HEK293 (cell line): ENCODE data around the gene BCAT1.

ENCODE experiments used
- CTCF ChIA-PET: fragments of 350-600 bp; formaldehyde crosslinking; extraction: SDS; loops from one replicate; lab custom pipeline; 2021; ENCODE audit warnings: antibody characterized with exemption; lab: Yijun Ruan, JAX
- POLR2A ChIA-PET: fragments of 300-600 bp; formaldehyde crosslinking; extraction: SDS; loops from one replicate; lab custom pipeline; 2020; ENCODE audit warnings: antibody characterized with exemption, inconsistent platforms; lab: Yijun Ruan, JAX
- H3K27ac ChIP-seq: fragments of 200-500 bp; sonication (Bioruptor generic); 2 replicates; pipeline ENCODE4 v1.5.1; 2014; ENCODE audit warnings: low read depth, low read length, control low read depth, inconsistent platforms; ENCODE audit errors: extremely low read depth
- H3K36me3 ChIP-seq, 2 experiments: fragments of 200-500 bp in 1 of 2; sonication (Bioruptor generic) in 1 of 2; 1 replicate in 1 of 2; 2 replicates in 1 of 2; pipeline ENCODE4 v1.5.1; 2014 to 2017; ENCODE audit warnings: inconsistent platforms in 2 of 2, low read length in 2 of 2; ENCODE audit not compliant: control insufficient read depth in 2 of 2, insufficient read depth in 1 of 2
- H3K4me1 ChIP-seq: fragments of 200-500 bp; sonication (Bioruptor generic); 2 replicates; pipeline ENCODE4 v1.5.1; 2014; ENCODE audit warnings: mild to moderate bottlenecking, low read length, inconsistent platforms; ENCODE audit not compliant: control insufficient read depth, insufficient read depth
- H3K4me3 ChIP-seq: 2 replicates; pipeline ENCODE4 v1.5.1; 2011; ENCODE audit warnings: low read depth, mild to moderate bottlenecking, control low read depth, low read length, moderate library complexity
- H3K9me3 ChIP-seq: fragments of 200-500 bp; sonication (Bioruptor generic); 2 replicates; pipeline ENCODE4 v1.5.1; 2014; ENCODE audit warnings: low read depth, low read length, inconsistent platforms; ENCODE audit not compliant: control insufficient read depth, insufficient read depth
- GFI1B ChIP-seq: fragments of 450-650 bp; formaldehyde crosslinking; IDR thresholded peaks from 2 replicates; pipeline ENCODE4 v1.5.1; 2016; ENCODE audit warnings: missing biosample characterization, missing genetic modification characterization
- GLIS1 ChIP-seq: fragments of 450-650 bp; formaldehyde crosslinking; IDR thresholded peaks from 2 replicates; pipeline ENCODE4 v1.5.1; 2016; ENCODE audit warnings: missing biosample characterization, missing genetic modification characterization
- HIC1 ChIP-seq: fragments of 450-650 bp; formaldehyde crosslinking; IDR thresholded peaks from 2 replicates; pipeline ENCODE4 v1.5.1; 2016; ENCODE audit warnings: missing biosample characterization, missing genetic modification characterization
- KLF1 ChIP-seq: fragments of 450-650 bp; formaldehyde crosslinking; IDR thresholded peaks from 2 replicates; pipeline ENCODE4 v1.5.1; 2016; ENCODE audit warnings: missing biosample characterization, missing genetic modification characterization
- KLF17 ChIP-seq: fragments of 450-650 bp; formaldehyde crosslinking; IDR thresholded peaks from 2 replicates; pipeline ENCODE4 v1.5.1; 2016; ENCODE audit warnings: missing biosample characterization, missing genetic modification characterization
- PRDM10 ChIP-seq: fragments of 450-650 bp; formaldehyde crosslinking; IDR thresholded peaks from 2 replicates; pipeline ENCODE4 v1.5.1; 2016; ENCODE audit warnings: missing biosample characterization, missing genetic modification characterization
- SP2 ChIP-seq: fragments of 450-650 bp; formaldehyde crosslinking; IDR thresholded peaks from 2 replicates; pipeline ENCODE4 v1.5.1; 2016; ENCODE audit warnings: missing biosample characterization, missing genetic modification characterization
- ZBTB11 ChIP-seq: fragments of 450-650 bp; formaldehyde crosslinking; conservative IDR thresholded peaks from 2 replicates; pipeline ENCODE4 v1.5.1; 2016; ENCODE audit warnings: low read depth, missing biosample characterization, missing genetic modification characterization
- ZBTB20 ChIP-seq: fragments of 450-650 bp; formaldehyde crosslinking; IDR thresholded peaks from 2 replicates; pipeline ENCODE4 v1.5.1; 2016; ENCODE audit warnings: missing biosample characterization, missing genetic modification characterization
- ZFP41 ChIP-seq: fragments of 450-650 bp; formaldehyde crosslinking; IDR thresholded peaks from 2 replicates; pipeline ENCODE4 v1.5.1; 2016; ENCODE audit warnings: missing biosample characterization, missing genetic modification characterization, borderline replicate concordance
- ZNF114 ChIP-seq: fragments of 450-650 bp; formaldehyde crosslinking; IDR thresholded peaks from 2 replicates; pipeline ENCODE4 v1.5.0; 2017; ENCODE audit warnings: missing biosample characterization, missing genetic modification characterization
- ZNF132 ChIP-seq: fragments of 450-650 bp; formaldehyde crosslinking; IDR thresholded peaks from 2 replicates; pipeline ENCODE4 v1.5.1; 2017; ENCODE audit warnings: missing biosample characterization, missing genetic modification characterization, borderline replicate concordance
- ZNF169 ChIP-seq: fragments of 450-650 bp; formaldehyde crosslinking; IDR thresholded peaks from 2 replicates; pipeline ENCODE4 v1.5.1; 2016; ENCODE audit warnings: missing biosample characterization, missing genetic modification characterization
- ZNF211 ChIP-seq: fragments of 450-650 bp; formaldehyde crosslinking; IDR thresholded peaks from 2 replicates; pipeline ENCODE4 v1.5.1; 2016; ENCODE audit warnings: low read depth, missing biosample characterization, missing genetic modification characterization
- ZNF311 ChIP-seq: fragments of 450-650 bp; formaldehyde crosslinking; IDR thresholded peaks from 2 replicates; pipeline ENCODE4 v1.5.1; 2017; ENCODE audit warnings: missing biosample characterization, missing genetic modification characterization, borderline replicate concordance
- ZNF391 ChIP-seq: fragments of 450-650 bp; formaldehyde crosslinking; IDR thresholded peaks from 2 replicates; pipeline ENCODE4 v1.5.1; 2016; ENCODE audit warnings: low read depth, missing biosample characterization, missing genetic modification characterization, borderline replicate concordance
- ZNF416 ChIP-seq: fragments of 450-650 bp; formaldehyde crosslinking; IDR thresholded peaks from 2 replicates; pipeline ENCODE4 v1.5.1; 2016; ENCODE audit warnings: missing biosample characterization, missing genetic modification characterization
- ZNF501 ChIP-seq: fragments of 450-650 bp; formaldehyde crosslinking; IDR thresholded peaks from 2 replicates; pipeline ENCODE4 v1.5.1; 2016; ENCODE audit warnings: missing biosample characterization, missing genetic modification characterization
- ZNF513 ChIP-seq: fragments of 450-650 bp; IDR thresholded peaks from 2 replicates; pipeline ENCODE4 v1.5.1; 2018; ENCODE audit warnings: missing biosample characterization, missing genetic modification characterization
- ZNF544 ChIP-seq: fragments of 450-650 bp; formaldehyde crosslinking; IDR thresholded peaks from 2 replicates; pipeline ENCODE4 v1.5.0; 2017; ENCODE audit warnings: missing biosample characterization, missing genetic modification characterization
- ZNF596 ChIP-seq: fragments of 450-650 bp; IDR thresholded peaks from 2 replicates; pipeline ENCODE4 v1.5.0; 2018; ENCODE audit warnings: missing biosample characterization, mild to moderate bottlenecking, missing genetic modification characterization, moderate library complexity
- ZNF623 ChIP-seq: fragments of 450-650 bp; formaldehyde crosslinking; IDR thresholded peaks from 2 replicates; pipeline ENCODE4 v1.5.1; 2016; ENCODE audit warnings: missing biosample characterization, missing genetic modification characterization
- ZNF629 ChIP-seq: fragments of 450-650 bp; formaldehyde crosslinking; IDR thresholded peaks from 2 replicates; pipeline ENCODE4 v1.5.1; 2017; ENCODE audit warnings: missing biosample characterization, missing genetic modification characterization
- ZNF701 ChIP-seq: fragments of 450-650 bp; formaldehyde crosslinking; IDR thresholded peaks from 2 replicates; pipeline ENCODE4 v1.5.1; 2016; ENCODE audit warnings: missing biosample characterization, missing genetic modification characterization
- ZNF785 ChIP-seq: fragments of 450-650 bp; formaldehyde crosslinking; IDR thresholded peaks from 2 replicates; pipeline ENCODE4 v1.5.1; 2016; ENCODE audit warnings: missing biosample characterization, missing genetic modification characterization
- ZSCAN16 ChIP-seq: fragments of 450-650 bp; formaldehyde crosslinking; IDR thresholded peaks from 2 replicates; pipeline ENCODE4 v1.5.1; 2016; ENCODE audit warnings: missing biosample characterization, missing genetic modification characterization

BCAT1 gene

GRCh38 chr12:24791622-24792021, 157.3 kb downstream of the BCAT1 start:
- H3K4me3 ChIP-seq = no peak overlapping the region
- H3K4me1 ChIP-seq = no peaks in the 10 kb centered on the region
- CTCF ChIA-PET = interaction anchor here (0.5 kb wide), 1 partner anchor 1657 kb away, joined by 3 read pairs; no protein-coding TSS in a partner anchor
- POLR2A ChIA-PET = no interaction called here
- no peak overlapping the region for H3K27ac ChIP-seq
- H3K9me3 ChIP-seq = no peaks in the 10 kb centered on the region
- no peaks in the 10 kb centered on the region for H3K36me3 ChIP-seq
- TF ChIP-seq ZNF211 (tag by site-specific recombination) (no peak), KLF17 (tag by site-specific recombination) (no peak), ZNF132 (tag by site-specific recombination) (no peak), ZNF114 (tag by site-specific recombination) (no peak), ZBTB20 (no peak), ZNF311 (tag by site-specific recombination) (no peak), ZNF596 (tag by site-specific recombination) (no peak), ZNF544 (tag by site-specific recombination) (no peak), ZNF513 (tag by site-specific recombination) (no peak), ZNF701 (tag by site-specific recombination) (no peak), ZNF629 (tag by site-specific recombination) (no peak), SP2 (tag by site-specific recombination) (no peak), ZNF623 (no peak), HIC1 (tag by site-specific recombination) (no peak), ZSCAN16 (tag by site-specific recombination) (no peak), KLF1 (tag by site-specific recombination) (no peak), ZBTB11 (tag by site-specific recombination) (no peak)

GRCh38 chr12:24788886-24789285, 160.0 kb downstream of the BCAT1 start:
- ChIA-PET CTCF (interaction anchor here (1.1 kb wide), 1 partner anchor 10 kb away, joined by 3 read pairs; no protein-coding TSS in a partner anchor), POLR2A (no interaction called here)
- Histone ChIP-seq H3K36me3 (no peaks in the 10 kb centered on the region), H3K27ac (no peak overlapping the region), H3K4me1 (no peaks in the 10 kb centered on the region), H3K9me3 (no peaks in the 10 kb centered on the region), H3K4me3 (no peak overlapping the region)
- no peak for TF ChIP-seq ZNF416 (tag by site-specific recombination)
- TF ChIP-seq ZNF169 (tag by site-specific recombination) = no peak
- TF ChIP-seq GLIS1 = no peak
- TF ChIP-seq PRDM10 = no peak
- no peak for TF ChIP-seq GFI1B (tag by site-specific recombination)
- no peak for TF ChIP-seq ZNF785
- no peak for TF ChIP-seq ZNF391
- no peak for TF ChIP-seq ZNF501
- no peak for TF ChIP-seq ZFP41 (tag by site-specific recombination)
